Measurements from ENCODE around the gene RIOK1. TPM values are rescaled to one million over a fixed set of nuclear protein-coding genes. Genes with fewer than 3 reads are reported as not detected.

Gene RIOK1
- total and polyA plus RNA-seq, 7 donors: 8.5 to 27.7 (median 22.0) TPM

DNA sequence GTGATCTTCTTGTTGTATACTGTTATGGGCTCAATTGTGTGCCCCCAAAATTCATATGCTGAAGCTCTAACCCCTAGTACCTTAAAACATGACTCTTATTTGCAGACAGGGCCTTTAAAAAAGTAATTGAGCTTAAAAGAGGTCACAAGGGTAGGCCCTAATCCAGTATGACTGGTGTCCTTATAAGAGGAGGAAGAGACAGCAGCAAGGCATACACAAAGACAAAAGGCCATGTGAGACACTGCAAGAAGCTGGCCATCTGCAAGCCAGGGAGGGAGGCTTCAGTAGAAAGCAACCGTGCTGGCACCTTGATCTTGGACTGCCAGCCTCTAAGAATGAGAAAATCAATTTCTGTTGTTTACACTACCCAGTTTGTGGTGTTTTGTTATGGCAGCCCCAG, 8.5 kb upstream of the RIOK1 start:
- TF ChIP-seq, protein P1, sequence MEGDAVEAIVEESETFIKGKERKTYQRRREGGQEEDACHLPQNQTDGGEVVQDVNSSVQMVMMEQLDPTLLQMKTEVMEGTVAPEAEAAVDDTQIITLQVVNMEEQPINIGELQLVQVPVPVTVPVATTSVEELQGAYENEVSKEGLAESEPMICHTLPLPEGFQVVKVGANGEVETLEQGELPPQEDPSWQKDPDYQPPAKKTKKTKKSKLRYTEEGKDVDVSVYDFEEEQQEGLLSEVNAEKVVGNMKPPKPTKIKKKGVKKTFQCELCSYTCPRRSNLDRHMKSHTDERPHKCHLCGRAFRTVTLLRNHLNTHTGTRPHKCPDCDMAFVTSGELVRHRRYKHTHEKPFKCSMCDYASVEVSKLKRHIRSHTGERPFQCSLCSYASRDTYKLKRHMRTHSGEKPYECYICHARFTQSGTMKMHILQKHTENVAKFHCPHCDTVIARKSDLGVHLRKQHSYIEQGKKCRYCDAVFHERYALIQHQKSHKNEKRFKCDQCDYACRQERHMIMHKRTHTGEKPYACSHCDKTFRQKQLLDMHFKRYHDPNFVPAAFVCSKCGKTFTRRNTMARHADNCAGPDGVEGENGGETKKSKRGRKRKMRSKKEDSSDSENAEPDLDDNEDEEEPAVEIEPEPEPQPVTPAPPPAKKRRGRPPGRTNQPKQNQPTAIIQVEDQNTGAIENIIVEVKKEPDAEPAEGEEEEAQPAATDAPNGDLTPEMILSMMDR (IDR thresholded peaks at IDR 0.05): no peak
- no peak overlapping the region for H3K4me3 ChIP-seq
- H3K4me1 ChIP-seq: no peaks in the 10 kb centered on the region
- H3K27ac ChIP-seq: no peak overlapping the region
- H3K36me3 ChIP-seq (ENCODE audit: insufficient read depth in 1 of 2, low read depth in 1 of 2): no peaks in the 10 kb centered on the region
- 59 to 76% (median 69%) methylated on average over 1 of the region's 1 CpG for WGBS, 3 donors
- DNase-seq: no peak
- no peak for ATAC-seq
- intact Hi-C loops (cut with DNase I): no loop called here
- no peaks in the 10 kb centered on the region for H3K27me3 ChIP-seq (ENCODE audit: insufficient read depth in 3 of 3, low read length in 2 of 3)
- no peaks in the 10 kb centered on the region for H3K9me3 ChIP-seq

DNA sequence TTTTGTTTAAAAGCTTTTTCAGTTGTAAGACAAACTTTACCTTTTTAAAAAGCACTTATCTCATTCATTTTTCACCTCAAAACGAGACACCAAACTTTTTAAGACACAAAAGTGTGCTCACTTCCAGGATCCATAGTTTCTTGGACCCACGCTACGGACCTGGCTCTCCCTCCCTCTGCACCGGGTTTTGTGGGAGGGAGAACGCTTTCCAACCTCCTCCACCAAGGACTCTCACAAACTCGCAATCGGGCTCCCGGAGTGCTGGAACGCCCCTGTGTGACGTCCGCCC, 502 bp upstream of the RIOK1 start:
- peak in 1 of 4 donors; percentile 74 for ATAC-seq
- WGBS, 3 donors: 0 to 1% (median 0%) methylated on average over 11 of the region's 11 CpGs
- intact Hi-C loops (cut with DNase I): loop anchor here (2.0 to 5.0 kb wide), 2 partner anchors 76 to 77 kb away; partner anchors contain the start of gene SSR1 (in 2 of the 2)
- Histone ChIP-seq H3K4me1 (peaks cover 22% of the 10 kb centered on the region), H3K27me3 (ENCODE audit: insufficient read depth in 3 of 3, low read length in 2 of 3) (no peaks in the 10 kb centered on the region), H3K9me3 (no peaks in the 10 kb centered on the region), H3K36me3 (ENCODE audit: insufficient read depth in 1 of 2, low read depth in 1 of 2) (peaks cover 7 to 12% of the 10 kb centered on the region in 2 donors), H3K27ac (peak overlapping the region; percentile 94), H3K4me3 (peak overlapping the region; percentile 96)
- TF ChIP-seq, protein P1 (IDR thresholded peaks at IDR 0.05): no peak
- peak in 1 of 2 donors; percentile 68 for DNase-seq

DNA sequence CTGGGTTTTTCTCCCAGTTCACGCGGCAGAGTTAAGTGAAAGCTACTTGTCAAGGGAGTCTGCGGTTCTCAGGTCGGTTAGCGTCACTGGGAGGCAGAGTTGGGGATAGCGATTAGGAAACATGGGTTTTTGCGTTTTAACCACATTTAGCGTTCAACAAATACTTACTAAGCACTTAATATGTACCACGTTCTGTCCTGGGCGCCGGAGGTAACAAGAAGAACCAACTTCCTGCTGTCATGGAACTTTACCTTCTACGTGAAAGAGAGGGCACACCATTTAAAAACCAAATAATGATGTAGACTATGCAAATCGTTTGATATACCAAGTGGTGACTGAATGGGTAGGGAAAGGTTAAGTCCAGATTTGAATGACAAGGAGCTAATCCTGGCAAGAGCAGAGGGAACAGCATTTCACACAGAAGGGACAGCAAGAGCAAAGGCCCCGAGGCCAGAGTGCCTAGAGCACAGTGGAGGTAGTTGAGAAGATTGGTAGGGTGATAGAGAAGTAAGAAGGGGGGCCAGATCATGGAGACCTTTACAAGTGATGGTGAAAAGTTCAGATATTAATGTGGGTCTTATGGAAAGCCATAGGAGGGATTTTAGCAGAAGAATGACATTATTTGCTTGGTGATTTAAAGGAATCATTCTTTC, 744 bp downstream of the RIOK1 start:
- no peak for ATAC-seq
- DNase-seq: no peak
- H3K4me1 ChIP-seq: peaks cover 22% of the 10 kb centered on the region
- no peaks in the 10 kb centered on the region for H3K27me3 ChIP-seq (ENCODE audit: insufficient read depth in 3 of 3, low read length in 2 of 3)
- intact Hi-C loops (cut with DNase I): loop anchor here in 1 of 2 donors (5.0 to 10.0 kb wide), 2 partner anchors 202 to 716 kb away; partner anchors contain the start of gene SNRNP48
- H3K9me3 ChIP-seq: no peaks in the 10 kb centered on the region
- peaks cover 7 to 25% of the 10 kb centered on the region in 2 donors for H3K36me3 ChIP-seq (ENCODE audit: insufficient read depth in 1 of 2, low read depth in 1 of 2)
- 2 to 3% (median 2%) methylated on average over 14 of the region's 14 CpGs for WGBS, 3 donors
- TF ChIP-seq, protein P1 (IDR thresholded peaks at IDR 0.05): no peak
- H3K27ac ChIP-seq: peak overlapping the region; percentile 94
- H3K4me3 ChIP-seq: peak overlapping the region; percentile 96

DNA sequence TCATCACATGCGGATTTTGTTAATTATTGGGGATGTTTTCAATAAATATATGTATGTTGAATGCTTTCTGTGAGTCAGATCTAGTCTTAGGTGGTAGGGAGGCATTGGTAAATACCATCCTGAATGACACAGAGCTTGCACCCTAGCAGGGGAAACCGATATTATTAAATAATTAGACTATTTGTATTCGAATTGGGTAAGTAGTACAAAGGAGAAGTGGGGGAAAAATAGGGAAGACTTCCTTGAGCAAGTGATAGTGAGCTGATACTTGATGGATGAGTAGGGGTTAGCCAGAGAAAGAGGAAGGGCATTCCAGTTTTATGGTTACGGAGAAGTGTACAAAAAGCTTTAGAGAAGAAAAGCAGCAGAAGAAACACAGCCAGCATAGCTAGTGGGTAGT, 1.5 kb downstream of the RIOK1 start:
- DNase-seq (no peak), ATAC-seq (no peak)
- intact Hi-C loops (cut with DNase I): loop anchor here in 1 of 2 donors (5.0 to 10.0 kb wide), 2 partner anchors 201 to 716 kb away; partner anchors contain the start of gene SNRNP48
- TF ChIP-seq, protein P1 (IDR thresholded peaks at IDR 0.05): no peak
- no peaks in the 10 kb centered on the region for H3K27me3 ChIP-seq (ENCODE audit: insufficient read depth in 3 of 3, low read length in 2 of 3)
- peak overlapping the region; percentile 96 for H3K4me3 ChIP-seq
- no peaks in the 10 kb centered on the region for H3K9me3 ChIP-seq
- WGBS, 3 donors: 87 to 93% (median 89%) methylated on average over 4 of the region's 4 CpGs
- peaks cover 22% of the 10 kb centered on the region for H3K4me1 ChIP-seq
- peaks cover 12 to 33% of the 10 kb centered on the region in 2 donors for H3K36me3 ChIP-seq (ENCODE audit: insufficient read depth in 1 of 2, low read depth in 1 of 2)
- H3K27ac ChIP-seq: no peak overlapping the region

All from psoas muscle (tissue), 8 donors.